CD14-positive monocyte (primary cell): Measurements from ENCODE around the gene FRMD4A. TPM values are rescaled to one million over a fixed set of nuclear protein-coding genes. Genes with fewer than 3 reads are reported as not detected.

Experiments
- DNase-seq, 3 donors: peaks; one replicate each; pipeline ENCODE4 v3.0.0-alpha.2; 2011 to 2022
- H2AFZ ChIP-seq: 2 replicates; pipeline ENCODE4 v1.6.0; 2012; ENCODE audit warnings: mild to moderate bottlenecking, low read depth, low read length, inconsistent platforms; ENCODE audit not compliant: insufficient read depth, poor library complexity, severe bottlenecking
- H3K27ac ChIP-seq, 2 donors: 1 replicate in 1 of 2; 2 replicates in 1 of 2; pipeline ENCODE4 v1.5.1; 2012 to 2013; ENCODE audit warnings: low read length in 2 of 2, control low read depth in 1 of 2, inconsistent platforms in 1 of 2, low read depth in 1 of 2, mild to moderate bottlenecking in 1 of 2
- H3K27me3 ChIP-seq, 2 donors: one replicate each; pipeline versions ENCODE4 v1.6.0 to v1.6.1; 2011 to 2013; ENCODE audit warnings: low read length in 2 of 2; ENCODE audit not compliant: control insufficient read depth in 2 of 2, insufficient read depth in 2 of 2
- H3K36me3 ChIP-seq, 2 donors: replicated peaks in 1 of 2; 1 replicate in 1 of 2; 2 replicates in 1 of 2; pipeline versions ENCODE4 v1.5.1 to v1.6.1; 2012 to 2013; ENCODE audit warnings: low read length in 2 of 2, control low read depth in 1 of 2, inconsistent platforms in 1 of 2, mild to moderate bottlenecking in 1 of 2; ENCODE audit not compliant: insufficient read depth in 2 of 2, control insufficient read depth in 1 of 2
- H3K4me1 ChIP-seq, 2 donors: 1 replicate in 1 of 2; 2 replicates in 1 of 2; pipeline versions ENCODE4 v1.5.1 to v1.6.1; 2012 to 2013; ENCODE audit warnings: low read length in 2 of 2, control low read depth in 1 of 2, inconsistent platforms in 1 of 2, mild to moderate bottlenecking in 1 of 2, moderate library complexity in 1 of 2; ENCODE audit not compliant: insufficient read depth in 2 of 2, control insufficient read depth in 1 of 2
- H3K4me2 ChIP-seq: replicated peaks from 2 replicates; pipeline ENCODE3; 2012; ENCODE audit warnings: low read length, moderate library complexity, mild to moderate bottlenecking; ENCODE audit not compliant: poor library complexity, severe bottlenecking; ENCODE audit errors: extremely low read depth
- H3K4me3 ChIP-seq, 3 experiments: fragments of 200-600 bp in 1 of 3; sonication (generic) in 1 of 3; replicated peaks in 1 of 3; 1 replicate in 2 of 3; 2 replicates in 1 of 3; pipeline ENCODE4 v1.5.1; 2011 to 2013; ENCODE audit warnings: low read length in 3 of 3, mild to moderate bottlenecking in 3 of 3, control low read depth in 2 of 3, low read depth in 2 of 3, inconsistent platforms in 1 of 3, moderate library complexity in 1 of 3
- H3K79me2 ChIP-seq: 2 replicates; pipeline ENCODE4 v1.6.0; 2012; ENCODE audit warnings: mild to moderate bottlenecking, control low read depth, inconsistent platforms, low read length, moderate library complexity; ENCODE audit not compliant: insufficient read depth
- H3K9ac ChIP-seq: 2 replicates; pipeline ENCODE4 v1.6.0; 2017; ENCODE audit warnings: low read length, mild to moderate bottlenecking; ENCODE audit not compliant: insufficient read depth, poor library complexity, severe bottlenecking
- H3K9me3 ChIP-seq, 2 donors: replicated peaks in 1 of 2; 1 replicate in 1 of 2; 2 replicates in 1 of 2; pipeline versions ENCODE4 v1.5.1 to v1.6.1; 2012 to 2013; ENCODE audit warnings: low read length in 2 of 2, control low read depth in 1 of 2; ENCODE audit not compliant: control insufficient read depth in 1 of 2, insufficient read depth in 1 of 2
- H4K20me1 ChIP-seq: 2 replicates; pipeline ENCODE4 v1.6.0; 2012; ENCODE audit warnings: mild to moderate bottlenecking, low read length, control low read depth, moderate library complexity; ENCODE audit not compliant: insufficient read depth
- H3K27ac Mint-ChIP-seq, 7 donors: one replicate each; pipeline ENCODE4 v1.8.0; 2020; ENCODE audit warnings: mild to moderate bottlenecking in 7 of 7, mixed read lengths in 7 of 7, moderate library complexity in 6 of 7, inconsistent platforms in 2 of 7
- H3K27me3 Mint-ChIP-seq, 3 donors: one replicate each; pipeline ENCODE4 v1.8.0; 2021 to 2022; ENCODE audit warnings: low read depth in 3 of 3, mild to moderate bottlenecking in 3 of 3, mixed read lengths in 3 of 3, moderate library complexity in 3 of 3, inconsistent platforms in 1 of 3
- H3K36me3 Mint-ChIP-seq, 2 donors: one replicate each; pipeline ENCODE4 v1.8.0; 2020; ENCODE audit warnings: mixed read lengths in 2 of 2, inconsistent platforms in 1 of 2, mild to moderate bottlenecking in 1 of 2
- H3K4me1 Mint-ChIP-seq: one replicate; pipeline ENCODE4 v1.8.0; 2020; ENCODE audit warnings: mild to moderate bottlenecking, mixed read lengths
- H3K4me3 Mint-ChIP-seq, 2 donors: one replicate each; pipeline ENCODE4 v1.8.0; 2020; ENCODE audit warnings: mild to moderate bottlenecking in 2 of 2, mixed read lengths in 2 of 2, moderate library complexity in 1 of 2
- H3K9me3 Mint-ChIP-seq, 7 donors: one replicate each; pipeline ENCODE4 v1.8.0; 2020 to 2022; ENCODE audit warnings: mixed read lengths in 7 of 7, mild to moderate bottlenecking in 6 of 7, moderate library complexity in 6 of 7, inconsistent platforms in 2 of 7
- WGBS: methylation state at CpG from one replicate; pipeline ENCODE4 v1.1.5; 2013; ENCODE audit warnings: missing lambda C conversion rate; ENCODE audit not compliant: insufficient coverage; 5-methylcytosine and 5-hydroxymethylcytosine counted together
- intact Hi-C, 2 donors: fragments of 100-400 bp; cut with micrococcal nuclease; formaldehyde crosslinking; loops; one replicate each; pipeline versions ENCODE4 v1.15.0 to v1.15.1; 2023
- polyA plus RNA-seq, 3 donors: library from polyadenylated mRNA; depleted of rRNA in 1 of 3; unstranded in 2 of 3; stranded (reverse) in 1 of 3; fragments of 300-500 nt in 2 of 3; fragments of >200 nt in 1 of 3; fragmentation: Illumina TruSeq in 2 of 3; gene quantifications; 1 replicate in 2 of 3; 2 replicates in 1 of 3; pipeline ENCODE4 v1.2.3, GENCODE V29; 2012 to 2021
- TF ChIP-seq, protein P1 (sequence below): fragments of 200-600 bp; IDR thresholded peaks from one replicate; pipeline ENCODE4 v1.8.0; 2022; ENCODE audit warnings: antibody characterized with exemption, mild to moderate bottlenecking

Gene FRMD4A
- polyA plus RNA-seq, 3 donors: 0.12 TPM; not detected in 2

DNA sequence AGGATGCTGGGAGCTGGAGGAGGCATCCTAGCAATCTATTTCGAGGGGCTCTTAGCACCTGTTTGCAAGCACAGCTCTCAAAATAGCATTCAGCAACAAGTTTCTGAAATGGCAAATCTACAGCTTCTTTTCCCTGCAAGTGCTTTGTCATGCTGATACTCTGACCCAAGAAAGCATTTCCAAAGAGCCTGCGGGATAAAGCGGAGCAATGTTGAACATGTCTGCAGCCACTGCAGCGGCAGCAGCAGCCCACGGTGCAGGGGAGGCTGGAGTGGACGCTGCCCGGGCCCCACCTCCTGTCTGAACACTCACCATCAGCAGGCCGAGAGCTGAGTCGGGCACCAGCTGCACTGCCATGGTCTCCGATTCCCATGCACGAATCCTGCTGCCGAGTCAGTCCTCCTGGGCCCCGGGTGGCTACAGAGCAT, 964 bp downstream of the FRMD4A start:
- H3K4me2 ChIP-seq: no peak overlapping the region
- no peak overlapping the region for H3K27ac ChIP-seq
- no peak overlapping the region for H3K4me3 ChIP-seq
- H3K9ac ChIP-seq: no peak overlapping the region
- H3K27ac Mint-ChIP-seq: no peak overlapping the region
- no peak for DNase-seq
- no peaks in the 10 kb centered on the region for H3K4me1 Mint-ChIP-seq
- intact Hi-C loops: no loop called here
- no peaks in the 10 kb centered on the region for H4K20me1 ChIP-seq
- no peaks in the 10 kb centered on the region for H3K9me3 ChIP-seq
- H3K27me3 Mint-ChIP-seq: peaks cover 20 to 42% (median 28%) of the 10 kb centered on the region in 3 donors
- peaks cover 5 to 17% of the 10 kb centered on the region in 2 donors for H3K27me3 ChIP-seq
- no peaks in the 10 kb centered on the region for H3K79me2 ChIP-seq
- H3K9me3 Mint-ChIP-seq: no peaks in the 10 kb centered on the region
- H3K36me3 Mint-ChIP-seq: no peaks in the 10 kb centered on the region
- no peak overlapping the region for H3K4me3 Mint-ChIP-seq
- H3K36me3 ChIP-seq: no peaks in the 10 kb centered on the region
- WGBS: 84% methylated on average over 11 of the region's 13 CpGs
- H2AFZ ChIP-seq: no peak overlapping the region
- H3K4me1 ChIP-seq: no peaks in the 10 kb centered on the region
- TF ChIP-seq, protein P1, sequence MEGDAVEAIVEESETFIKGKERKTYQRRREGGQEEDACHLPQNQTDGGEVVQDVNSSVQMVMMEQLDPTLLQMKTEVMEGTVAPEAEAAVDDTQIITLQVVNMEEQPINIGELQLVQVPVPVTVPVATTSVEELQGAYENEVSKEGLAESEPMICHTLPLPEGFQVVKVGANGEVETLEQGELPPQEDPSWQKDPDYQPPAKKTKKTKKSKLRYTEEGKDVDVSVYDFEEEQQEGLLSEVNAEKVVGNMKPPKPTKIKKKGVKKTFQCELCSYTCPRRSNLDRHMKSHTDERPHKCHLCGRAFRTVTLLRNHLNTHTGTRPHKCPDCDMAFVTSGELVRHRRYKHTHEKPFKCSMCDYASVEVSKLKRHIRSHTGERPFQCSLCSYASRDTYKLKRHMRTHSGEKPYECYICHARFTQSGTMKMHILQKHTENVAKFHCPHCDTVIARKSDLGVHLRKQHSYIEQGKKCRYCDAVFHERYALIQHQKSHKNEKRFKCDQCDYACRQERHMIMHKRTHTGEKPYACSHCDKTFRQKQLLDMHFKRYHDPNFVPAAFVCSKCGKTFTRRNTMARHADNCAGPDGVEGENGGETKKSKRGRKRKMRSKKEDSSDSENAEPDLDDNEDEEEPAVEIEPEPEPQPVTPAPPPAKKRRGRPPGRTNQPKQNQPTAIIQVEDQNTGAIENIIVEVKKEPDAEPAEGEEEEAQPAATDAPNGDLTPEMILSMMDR: no peak

DNA sequence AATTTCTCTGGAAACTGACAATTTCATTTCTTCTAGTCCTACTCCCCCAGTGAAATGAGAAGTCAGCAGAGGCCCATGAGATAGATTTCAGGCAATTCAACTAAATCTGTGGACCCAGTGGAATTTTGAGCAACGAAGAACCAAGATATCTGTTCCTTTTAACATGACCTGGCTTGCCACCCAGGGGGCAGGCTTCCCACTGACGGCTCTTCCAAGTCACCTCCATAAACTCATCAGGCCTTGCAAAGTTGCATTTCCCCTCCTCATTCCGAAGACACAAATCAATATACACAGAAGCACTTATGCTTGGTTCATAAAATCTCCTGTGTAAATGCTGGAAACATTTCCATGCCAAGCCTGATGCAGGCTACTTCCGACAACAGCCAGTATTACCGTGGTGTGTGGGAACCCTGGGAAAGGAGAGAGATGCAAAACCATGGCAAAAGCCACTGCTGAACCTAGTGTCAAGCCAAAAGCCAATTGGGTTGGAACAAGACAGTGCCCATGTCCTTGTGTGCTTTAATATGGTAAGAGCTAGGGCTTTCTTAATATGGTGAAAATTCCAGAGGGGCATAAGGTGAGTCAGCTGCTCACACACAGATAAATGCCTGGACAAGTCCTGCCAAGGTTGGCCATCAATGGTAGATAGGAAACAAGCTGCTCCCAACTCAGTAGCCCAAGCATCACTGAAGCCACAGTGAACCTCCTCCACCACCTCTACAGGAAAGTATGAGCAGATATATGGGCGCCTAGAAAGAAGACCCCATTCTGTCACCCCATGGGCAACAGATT, 1.6 kb downstream of the FRMD4A start:
- no peaks in the 10 kb centered on the region for H3K9me3 ChIP-seq
- H3K9me3 Mint-ChIP-seq: no peaks in the 10 kb centered on the region
- no peak overlapping the region for H2AFZ ChIP-seq
- TF ChIP-seq, protein P1: no peak
- no peaks in the 10 kb centered on the region for H3K79me2 ChIP-seq
- H3K27ac Mint-ChIP-seq: no peak overlapping the region
- no peaks in the 10 kb centered on the region for H4K20me1 ChIP-seq
- no peak overlapping the region for H3K4me3 Mint-ChIP-seq
- no peak overlapping the region for H3K9ac ChIP-seq
- no peaks in the 10 kb centered on the region for H3K36me3 ChIP-seq
- 95% methylated on average over 4 of the region's 6 CpGs for WGBS
- intact Hi-C loops: no loop called here
- H3K4me3 ChIP-seq: no peak overlapping the region
- DNase-seq: no peak
- no peaks in the 10 kb centered on the region for H3K4me1 ChIP-seq
- H3K4me2 ChIP-seq: no peak overlapping the region
- H3K27ac ChIP-seq: no peak overlapping the region
- H3K27me3 ChIP-seq: peaks cover 5 to 17% of the 10 kb centered on the region in 2 donors
- H3K27me3 Mint-ChIP-seq: peaks cover 20 to 40% (median 27%) of the 10 kb centered on the region in 3 donors
- no peaks in the 10 kb centered on the region for H3K36me3 Mint-ChIP-seq
- no peaks in the 10 kb centered on the region for H3K4me1 Mint-ChIP-seq
